Vagina (tissue), 2 donors: ENCODE data around the gene MXD3. TPM values are rescaled to one million over a fixed set of nuclear protein-coding genes. Genes with fewer than 3 reads are reported as not detected.

Experiments used
- DNase-seq, 2 donors: peaks; one replicate each; pipeline ENCODE4 v3.0.0-alpha.2; 2017; ENCODE audit errors: extremely low spot score in 2 of 2
- H3K27ac ChIP-seq: fragments of 200-600 bp; sonication (generic); one replicate; pipeline ENCODE4 v1.5.1; 2019
- H3K27me3 ChIP-seq: fragments of 200-600 bp; sonication (generic); one replicate; pipeline ENCODE4 v1.5.1; 2019
- H3K36me3 ChIP-seq, 2 donors: fragments of 200-600 bp; sonication (generic); one replicate each; pipeline ENCODE4 v1.5.1; 2017 to 2019
- H3K4me1 ChIP-seq: fragments of 200-600 bp; sonication (generic); one replicate; pipeline ENCODE4 v1.5.1; 2019
- H3K4me3 ChIP-seq, 2 donors: fragments of 200-600 bp; sonication (generic); 1 replicate in 1 of 2; 2 replicates in 1 of 2; pipeline ENCODE4 v1.5.1; 2016 to 2019
- H3K9me3 ChIP-seq: fragments of 200-600 bp; sonication (generic); one replicate; pipeline ENCODE4 v1.5.1; 2019
- CTCF ChIP-seq, 3 experiments: fragments of 450-650 bp in 2 of 3; fragments of 200-600 bp in 1 of 3; sonication (generic) in 1 of 3; IDR thresholded peaks; one replicate each; pipeline ENCODE4 v1.5.1; 2017 to 2019; ENCODE audit warnings: antibody characterized with exemption in 3 of 3, mild to moderate bottlenecking in 2 of 3, moderate library complexity in 2 of 3
- POLR2A ChIP-seq, 2 donors: fragments of 450-650 bp; IDR thresholded peaks; one replicate each; pipeline ENCODE4 v1.6.1; 2017; ENCODE audit warnings: antibody characterized with exemption in 2 of 2, mild to moderate bottlenecking in 2 of 2, moderate library complexity in 2 of 2
- POLR2AphosphoS5 ChIP-seq, 2 donors: sonication (generic); formaldehyde crosslinking; IDR thresholded peaks; one replicate each; pipeline ENCODE4 v1.9.0; 2017; ENCODE audit warnings: antibody characterized with exemption in 2 of 2, mild to moderate bottlenecking in 2 of 2, low read depth in 1 of 2; ENCODE audit not compliant: insufficient read depth in 1 of 2
- intact Hi-C: fragments of 100-400 bp; cut with DNase I; formaldehyde crosslinking; loops from one replicate; pipeline ENCODE4 v1.15.1; 2023
- total RNA-seq: library from RNA; depleted of rRNA; stranded (reverse); fragments of >200 nt; gene quantifications from one replicate; pipeline ENCODE4 v1.2.3, GENCODE V29; 2016

The MXD3 gene
- total RNA-seq, 1 donor from 2014 or later: 5.4 TPM

DNA sequence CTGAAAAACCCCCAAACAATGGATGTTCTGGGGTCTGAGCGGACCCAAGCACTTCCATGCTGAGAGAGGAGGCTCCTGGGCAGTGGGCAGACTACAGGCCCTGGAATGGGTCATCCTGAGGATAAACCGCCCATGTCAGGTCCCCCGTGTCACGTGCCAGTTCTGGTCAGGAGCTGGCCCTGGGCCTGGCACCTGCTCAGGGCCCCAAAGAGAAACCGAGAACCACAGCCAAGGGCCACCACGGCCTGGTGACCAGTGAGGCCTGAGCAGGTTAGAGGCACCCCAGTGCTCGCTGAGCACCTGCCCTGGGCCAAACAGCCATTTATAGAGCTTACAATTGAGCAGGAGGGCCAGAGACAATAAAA lies 24.0 kb upstream of the MXD3 start:
- intact Hi-C loops: no loop called here
- no peak overlapping the region for H3K4me3 ChIP-seq
- no peak for DNase-seq
- no peaks in the 10 kb centered on the region for H3K9me3 ChIP-seq
- no peaks in the 10 kb centered on the region for H3K27me3 ChIP-seq
- H3K27ac ChIP-seq: no peak overlapping the region
- peaks cover 6 to 70% of the 10 kb centered on the region in 2 donors for H3K36me3 ChIP-seq
- TF ChIP-seq POLR2A (IDR thresholded peaks at IDR 0.05): no peak
- TF ChIP-seq CTCF (IDR thresholded peaks at IDR 0.05): no peak
- H3K4me1 ChIP-seq: peaks cover 8% of the 10 kb centered on the region

GRCh38 chr5:177334781-177335700 lies 23.3 kb upstream of the MXD3 start:
- intact Hi-C loops: no loop called here
- Histone ChIP-seq H3K27ac (no peak overlapping the region), H3K36me3 (peaks cover 6 to 74% of the 10 kb centered on the region in 2 donors), H3K27me3 (no peaks in the 10 kb centered on the region), H3K4me1 (peaks cover 8% of the 10 kb centered on the region), H3K4me3 (no peak overlapping the region), H3K9me3 (no peaks in the 10 kb centered on the region)
- TF ChIP-seq POLR2AphosphoS5 (IDR thresholded peaks at IDR 0.05; ENCODE audit: insufficient read depth in 1 of 2, low read depth in 1 of 2): no peak
- TF ChIP-seq POLR2A (IDR thresholded peaks at IDR 0.05): no peak
- no peak for TF ChIP-seq CTCF (IDR thresholded peaks at IDR 0.05)
- DNase-seq: no peak

DNA sequence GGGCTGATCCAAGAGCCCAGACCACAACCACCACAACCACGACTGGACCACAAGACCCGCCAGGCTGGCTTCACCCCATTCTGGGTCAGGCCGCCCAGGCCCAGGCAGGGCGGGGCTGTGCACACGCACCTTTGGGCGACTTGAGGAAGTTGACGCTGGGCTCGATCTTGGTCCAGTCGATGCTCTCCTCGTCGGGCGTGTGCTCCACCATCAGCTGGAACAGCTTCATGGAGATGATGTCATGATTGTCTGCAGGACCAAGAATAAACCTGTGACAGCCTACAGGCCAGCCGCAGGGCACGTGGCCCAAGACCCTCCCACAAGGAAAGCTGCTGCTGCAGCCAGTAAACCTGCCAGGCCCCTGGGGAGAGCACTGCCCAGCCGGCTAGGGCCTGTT lies 22.5 kb upstream of the MXD3 start:
- H3K4me3 ChIP-seq: no peak overlapping the region
- peaks cover 4% of the 10 kb centered on the region for H3K4me1 ChIP-seq
- H3K36me3 ChIP-seq: peaks cover 6 to 82% of the 10 kb centered on the region in 2 donors
- TF ChIP-seq POLR2A (IDR thresholded peaks at IDR 0.05) (no peak), CTCF (IDR thresholded peaks at IDR 0.05) (no peak), POLR2AphosphoS5 (IDR thresholded peaks at IDR 0.05; ENCODE audit: insufficient read depth in 1 of 2, low read depth in 1 of 2) (no peak)
- intact Hi-C loops: no loop called here
- no peak overlapping the region for H3K27ac ChIP-seq
- DNase-seq: no peak
- H3K27me3 ChIP-seq: no peaks in the 10 kb centered on the region
- H3K9me3 ChIP-seq: no peaks in the 10 kb centered on the region

DNA sequence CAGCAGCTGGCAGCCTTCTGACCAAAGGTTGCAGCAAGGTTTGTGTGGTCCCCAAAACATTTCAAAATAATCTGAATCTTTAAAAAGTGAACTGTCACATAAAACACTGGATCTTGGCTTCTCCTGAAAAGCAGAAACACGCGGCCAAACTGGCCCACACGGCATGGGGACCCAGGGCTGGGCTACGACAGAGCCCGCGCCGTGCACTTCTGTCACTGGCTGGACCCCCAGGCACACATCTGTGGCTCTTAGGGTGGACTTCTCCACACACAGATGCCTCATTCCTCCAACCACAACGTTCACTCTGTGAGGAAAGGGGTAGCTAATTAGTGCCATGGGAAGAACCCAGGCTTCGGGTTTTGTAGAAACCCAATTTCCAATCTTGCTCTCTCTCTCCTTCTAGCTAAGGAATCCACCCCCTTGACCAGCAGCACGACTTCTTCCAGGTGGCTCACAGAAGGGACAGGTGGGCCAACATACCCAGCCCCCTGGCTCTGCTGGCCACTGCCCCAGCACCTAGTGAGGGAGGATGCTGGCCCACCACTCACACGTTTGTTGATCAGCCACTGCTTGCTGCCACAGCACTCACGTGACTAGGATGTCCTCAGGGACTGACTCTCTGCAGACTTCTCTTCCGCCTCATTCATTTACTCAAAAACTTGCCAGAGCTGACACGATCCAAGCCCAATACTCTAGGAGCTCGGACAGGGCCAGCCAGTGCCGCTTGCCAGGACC lies 21.9 kb upstream of the MXD3 start:
- no peaks in the 10 kb centered on the region for H3K27me3 ChIP-seq
- no peaks in the 10 kb centered on the region for H3K4me1 ChIP-seq
- H3K4me3 ChIP-seq: no peak overlapping the region
- H3K27ac ChIP-seq: no peak overlapping the region
- DNase-seq: no peak
- TF ChIP-seq POLR2AphosphoS5 (IDR thresholded peaks at IDR 0.05; ENCODE audit: insufficient read depth in 1 of 2, low read depth in 1 of 2) (no peak), POLR2A (IDR thresholded peaks at IDR 0.05) (no peak), CTCF (IDR thresholded peaks at IDR 0.05) (no peak)
- no peaks in the 10 kb centered on the region for H3K9me3 ChIP-seq
- H3K36me3 ChIP-seq: peaks cover 6 to 82% of the 10 kb centered on the region in 2 donors
- intact Hi-C loops: no loop called here

GRCh38 chr5:177332896-177333260 lies 21.2 kb upstream of the MXD3 start:
- TF ChIP-seq CTCF (IDR thresholded peaks at IDR 0.05) (no peak), POLR2A (IDR thresholded peaks at IDR 0.05) (no peak), POLR2AphosphoS5 (IDR thresholded peaks at IDR 0.05; ENCODE audit: insufficient read depth in 1 of 2, low read depth in 1 of 2) (no peak)
- no peak for DNase-seq
- H3K36me3 ChIP-seq: peaks cover 6 to 78% of the 10 kb centered on the region in 2 donors
- H3K27me3 ChIP-seq: no peaks in the 10 kb centered on the region
- H3K4me1 ChIP-seq: peaks cover 3% of the 10 kb centered on the region
- no peak overlapping the region for H3K4me3 ChIP-seq
- no peaks in the 10 kb centered on the region for H3K9me3 ChIP-seq
- H3K27ac ChIP-seq: no peak overlapping the region
- intact Hi-C loops: no loop called here
